Fibroblast of lung (primary cell): ENCODE measurements around the gene CEP164. TPM values are rescaled to one million over a fixed set of nuclear protein-coding genes. Genes with fewer than 3 reads are reported as not detected.
"Not testable (repeated sequence)": the region's sequence is repeated elsewhere in the genome, so short reads cannot be mapped to it uniquely, and the experiment has no call there.

ENCODE experiments used
- DNase-seq, 2 donors: peaks; one replicate each; pipeline versions ENCODE4 v3.0.0 to v3.0.0-alpha.2; 2010; ENCODE audit warnings: low read depth in 2 of 2
- H2AFZ ChIP-seq: 2 replicates; pipeline ENCODE4 v1.5.1; 2012; ENCODE audit warnings: low read length, control low read depth, inconsistent platforms
- H3K27ac ChIP-seq: 2 replicates; pipeline ENCODE4 v1.5.1; 2011; ENCODE audit warnings: low read length, control low read depth; ENCODE audit not compliant: insufficient read depth
- H3K27me3 ChIP-seq: 2 replicates; pipeline ENCODE4 v1.5.1; 2011; ENCODE audit warnings: mild to moderate bottlenecking, low read length; ENCODE audit not compliant: control insufficient read depth, insufficient read depth
- H3K36me3 ChIP-seq: 2 replicates; pipeline ENCODE4 v1.5.1; 2011; ENCODE audit warnings: low read length; ENCODE audit not compliant: control insufficient read depth, insufficient read depth
- H3K4me1 ChIP-seq: 2 replicates; pipeline ENCODE4 v1.5.1; 2011; ENCODE audit warnings: low read length; ENCODE audit not compliant: control insufficient read depth, insufficient read depth; ENCODE audit errors: extremely low read depth
- H3K4me2 ChIP-seq: 2 replicates; pipeline ENCODE4 v1.5.1; 2011; ENCODE audit warnings: low read length, control low read depth; ENCODE audit not compliant: insufficient read depth; ENCODE audit errors: extremely low read depth
- H3K4me3 ChIP-seq, 4 experiments: fragments of 200-600 bp in 1 of 4; sonication (generic) in 1 of 4; replicated peaks in 1 of 4; 2 replicates each; pipeline ENCODE4 v1.5.1; 2011 to 2016; ENCODE audit warnings: low read length in 4 of 4, low read depth in 3 of 4, mild to moderate bottlenecking in 3 of 4, control low read depth in 2 of 4, inconsistent platforms in 1 of 4, mixed read lengths in 1 of 4; ENCODE audit not compliant: insufficient read depth in 1 of 4; ENCODE audit errors: control extremely low read depth in 1 of 4
- H3K79me2 ChIP-seq: 2 replicates; pipeline ENCODE4 v1.5.1; 2012; ENCODE audit warnings: mild to moderate bottlenecking, low read length, inconsistent platforms; ENCODE audit not compliant: control insufficient read depth, insufficient read depth
- H3K9ac ChIP-seq: 2 replicates; pipeline ENCODE4 v1.5.1; 2011; ENCODE audit warnings: mild to moderate bottlenecking, low read length, control low read depth; ENCODE audit not compliant: insufficient read depth
- H3K9me3 ChIP-seq: 2 replicates; pipeline ENCODE4 v1.5.1; 2012; ENCODE audit warnings: low read depth, low read length; ENCODE audit not compliant: control insufficient read depth, insufficient read depth
- H4K20me1 ChIP-seq: 2 replicates; pipeline ENCODE4 v1.5.1; 2011; ENCODE audit warnings: low read length; ENCODE audit not compliant: control insufficient read depth, insufficient read depth; ENCODE audit errors: extremely low read depth
- EZH2 ChIP-seq: IDR thresholded peaks from 2 replicates; pipeline ENCODE4 v1.5.1; 2012; ENCODE audit warnings: low read length, control low read depth, mild to moderate bottlenecking; ENCODE audit errors: missing control alignments
- polyA plus RNA-seq, 2 donors: library from polyadenylated mRNA; depleted of rRNA in 1 of 2; stranded (reverse) in 1 of 2; unstranded in 1 of 2; fragments of >200 nt; gene quantifications; 2 replicates each; pipeline ENCODE4 v1.2.1, GENCODE V29; 2011 to 2012; ENCODE audit warnings: missing spikeins in 1 of 2
- total RNA-seq: library from RNA; depleted of rRNA; stranded (reverse); fragments of >200 nt; gene quantifications from 2 replicates; pipeline ENCODE4 v1.2.1, GENCODE V29; 2014
- TF ChIP-seq, protein P1 (sequence below), 2 donors: IDR thresholded peaks in 1 of 2; conservative IDR thresholded peaks in 1 of 2; 1 replicate in 1 of 2; 2 replicates in 1 of 2; pipeline ENCODE4 v1.5.1; 2011 to 2012; ENCODE audit warnings: low read length in 2 of 2, control low read depth in 1 of 2, inconsistent platforms in 1 of 2, low read depth in 1 of 2, mild to moderate bottlenecking in 1 of 2

CEP164 gene
- total and polyA plus RNA-seq, 2 donors (not counting 1 experiment from before 2014, with no cell fraction given): 16.1 to 33.5 TPM

DNA sequence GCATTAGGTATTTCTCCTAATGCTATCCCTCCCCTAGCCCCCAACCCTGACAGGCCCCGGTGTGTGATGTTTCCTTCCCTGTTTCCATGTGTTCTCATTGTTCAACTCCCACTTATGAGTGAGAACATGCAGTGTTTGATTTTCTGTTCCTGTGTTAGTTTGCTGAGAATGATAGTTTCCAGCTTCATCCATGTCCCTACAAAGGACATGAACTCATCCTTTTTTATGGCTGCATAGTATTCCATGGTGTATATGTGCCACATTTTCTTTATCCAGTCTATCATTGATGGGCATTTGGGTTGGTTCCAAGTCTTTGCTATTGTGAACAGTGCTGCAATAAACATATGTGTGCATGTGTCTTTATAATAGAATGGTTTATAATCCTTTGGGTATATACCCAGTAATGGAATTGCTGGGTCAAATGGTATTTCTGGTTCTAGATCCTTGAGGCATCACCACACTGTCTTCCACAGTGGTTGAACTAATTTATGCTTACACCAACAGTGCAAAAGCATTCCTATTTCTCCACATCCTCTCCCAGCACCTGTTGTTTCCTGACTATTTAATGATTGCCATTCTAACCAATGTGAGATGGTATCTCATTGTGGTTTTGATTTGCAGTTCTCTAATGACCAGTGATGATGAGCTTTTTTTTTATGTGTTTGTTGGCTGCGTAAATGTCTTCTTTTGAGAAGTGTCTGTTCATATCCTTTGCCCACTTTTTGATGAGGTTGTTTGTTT, 71.6 kb downstream of the CEP164 start:
- H3K9ac ChIP-seq, H3K9me3 ChIP-seq, H3K4me2 ChIP-seq, H3K27ac ChIP-seq, H3K4me1 ChIP-seq, DNase-seq, H3K79me2 ChIP-seq, H4K20me1 ChIP-seq, H3K4me3 ChIP-seq, H2AFZ ChIP-seq, H3K27me3 ChIP-seq: not testable (repeated sequence)
- peaks cover 14% of the 10 kb centered on the region for H3K36me3 ChIP-seq

DNA sequence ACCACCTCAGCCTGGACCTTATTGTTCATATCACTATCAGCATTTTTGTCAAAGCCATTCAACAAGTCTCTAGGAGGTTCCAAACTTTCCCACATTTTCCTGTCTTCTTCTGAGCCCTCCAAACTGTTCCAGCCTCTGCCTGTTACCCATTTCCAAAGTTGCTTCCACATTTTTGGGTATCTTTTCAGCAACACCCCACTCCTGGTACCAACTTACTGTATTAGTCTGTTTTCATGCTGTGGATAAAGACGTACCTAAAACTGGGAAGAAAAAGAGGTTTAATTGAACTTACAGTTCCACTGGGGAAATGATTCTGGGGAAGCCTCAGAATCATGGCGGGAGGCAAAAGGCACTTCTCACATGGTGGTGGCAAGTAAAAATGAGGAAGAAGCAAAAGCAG, 78.2 kb downstream of the CEP164 start:
- H3K27ac ChIP-seq, H3K4me1 ChIP-seq, H4K20me1 ChIP-seq, H3K79me2 ChIP-seq, H3K4me2 ChIP-seq, H3K27me3 ChIP-seq, H3K9me3 ChIP-seq, H3K4me3 ChIP-seq, H3K36me3 ChIP-seq, H2AFZ ChIP-seq, DNase-seq, H3K9ac ChIP-seq: not testable (repeated sequence)

DNA sequence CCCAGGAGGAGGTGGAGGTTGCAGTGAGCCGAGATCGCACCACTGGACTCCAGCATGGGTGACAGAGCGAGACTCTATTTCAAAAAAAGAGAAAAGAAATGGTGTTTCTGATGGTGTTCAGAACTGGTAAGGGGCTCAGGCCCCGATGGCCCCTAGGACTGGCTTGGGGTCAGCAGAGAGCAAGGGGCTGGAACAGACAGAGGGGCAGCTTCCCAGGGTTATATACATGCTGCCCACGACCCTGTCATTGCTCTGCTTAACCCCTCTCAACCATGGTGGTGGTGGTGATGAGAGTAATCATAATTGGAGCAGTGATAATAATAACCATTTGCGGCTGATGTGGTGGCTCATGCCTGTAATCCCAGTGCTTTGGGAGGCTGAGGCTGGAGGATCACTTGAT, 79.4 kb downstream of the CEP164 start:
- Histone ChIP-seq H3K9me3 (no peaks in the 10 kb centered on the region), H3K79me2 (no peaks in the 10 kb centered on the region), H3K36me3 (peaks cover 12% of the 10 kb centered on the region), H3K4me3 (no peak overlapping the region), H3K4me1 (no peaks in the 10 kb centered on the region), H3K9ac (no peak overlapping the region), H3K27me3 (no peaks in the 10 kb centered on the region), H4K20me1 (no peaks in the 10 kb centered on the region), H3K27ac (no peak overlapping the region), H3K4me2 (no peak overlapping the region), H2AFZ (no peak overlapping the region)
- DNase-seq: no peak
- TF ChIP-seq, protein P1, sequence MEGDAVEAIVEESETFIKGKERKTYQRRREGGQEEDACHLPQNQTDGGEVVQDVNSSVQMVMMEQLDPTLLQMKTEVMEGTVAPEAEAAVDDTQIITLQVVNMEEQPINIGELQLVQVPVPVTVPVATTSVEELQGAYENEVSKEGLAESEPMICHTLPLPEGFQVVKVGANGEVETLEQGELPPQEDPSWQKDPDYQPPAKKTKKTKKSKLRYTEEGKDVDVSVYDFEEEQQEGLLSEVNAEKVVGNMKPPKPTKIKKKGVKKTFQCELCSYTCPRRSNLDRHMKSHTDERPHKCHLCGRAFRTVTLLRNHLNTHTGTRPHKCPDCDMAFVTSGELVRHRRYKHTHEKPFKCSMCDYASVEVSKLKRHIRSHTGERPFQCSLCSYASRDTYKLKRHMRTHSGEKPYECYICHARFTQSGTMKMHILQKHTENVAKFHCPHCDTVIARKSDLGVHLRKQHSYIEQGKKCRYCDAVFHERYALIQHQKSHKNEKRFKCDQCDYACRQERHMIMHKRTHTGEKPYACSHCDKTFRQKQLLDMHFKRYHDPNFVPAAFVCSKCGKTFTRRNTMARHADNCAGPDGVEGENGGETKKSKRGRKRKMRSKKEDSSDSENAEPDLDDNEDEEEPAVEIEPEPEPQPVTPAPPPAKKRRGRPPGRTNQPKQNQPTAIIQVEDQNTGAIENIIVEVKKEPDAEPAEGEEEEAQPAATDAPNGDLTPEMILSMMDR (conservative IDR thresholded peaks at IDR 0.05 in 1 of 2, IDR thresholded peaks at IDR 0.05 in 1 of 2; ENCODE audit: low read depth in 1 of 2, low read length in 2 of 2): no peak

DNA sequence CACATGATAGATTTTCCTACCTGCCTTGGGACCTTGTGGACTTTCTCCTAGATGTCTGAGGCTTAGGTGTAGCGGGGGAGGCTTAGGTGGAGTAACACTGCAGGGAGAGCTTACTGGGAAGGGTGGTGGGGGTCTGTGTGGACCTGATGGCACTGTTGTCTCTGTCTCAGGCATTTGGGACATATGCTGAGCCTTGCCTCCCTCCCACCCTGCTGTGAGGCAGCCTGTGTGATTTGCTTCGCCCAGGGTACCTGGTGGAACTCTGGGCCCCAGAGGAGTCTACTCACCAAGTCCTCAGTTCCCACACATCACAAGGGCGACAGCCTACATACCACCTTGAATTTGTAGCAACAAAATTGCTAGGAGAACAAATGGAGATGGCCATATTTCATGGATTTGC, 80.7 kb downstream of the CEP164 start:
- no peak for DNase-seq
- H3K27ac ChIP-seq: no peak overlapping the region
- TF ChIP-seq, protein P1 (conservative IDR thresholded peaks at IDR 0.05 in 1 of 2, IDR thresholded peaks at IDR 0.05 in 1 of 2; ENCODE audit: low read depth in 1 of 2, low read length in 2 of 2): no peak
- no peak for TF ChIP-seq EZH2

More for the DNA sequence above, 80.7 kb downstream of the CEP164 start:
- peaks cover 14% of the 10 kb centered on the region for H3K36me3 ChIP-seq
- H4K20me1 ChIP-seq: no peaks in the 10 kb centered on the region
- H3K79me2 ChIP-seq: no peaks in the 10 kb centered on the region
- no peak overlapping the region for H3K4me2 ChIP-seq
- H3K27me3 ChIP-seq: no peaks in the 10 kb centered on the region
- H3K4me3 ChIP-seq: no peak overlapping the region
- no peaks in the 10 kb centered on the region for H3K9me3 ChIP-seq
- no peak overlapping the region for H3K9ac ChIP-seq
- H3K4me1 ChIP-seq: no peaks in the 10 kb centered on the region
- no peak overlapping the region for H2AFZ ChIP-seq
